Ovary (tissue), 3 donors: ENCODE results near the gene RNF180.

Experiments
- EP300 ChIP-seq: sonication (generic); formaldehyde crosslinking; IDR thresholded peaks from one replicate; pipeline ENCODE4 v1.6.1; 2017; ENCODE audit warnings: antibody characterized with exemption
- POLR2A ChIP-seq: fragments of 450-650 bp; IDR thresholded peaks from one replicate; pipeline ENCODE4 v1.6.1; 2017; ENCODE audit warnings: antibody characterized with exemption, mild to moderate bottlenecking, moderate library complexity
- TF ChIP-seq, protein P1 (sequence below), 3 donors: fragments of 450-650 bp in 2 of 3; fragments of 200-600 bp in 1 of 3; IDR thresholded peaks; one replicate each; pipeline versions ENCODE4 v1.5.1 to v1.8.0; 2016 to 2022; ENCODE audit warnings: antibody characterized with exemption in 3 of 3, mild to moderate bottlenecking in 1 of 3
- donor health status: DM: no; HTN: no; CAD: no.

DNA sequence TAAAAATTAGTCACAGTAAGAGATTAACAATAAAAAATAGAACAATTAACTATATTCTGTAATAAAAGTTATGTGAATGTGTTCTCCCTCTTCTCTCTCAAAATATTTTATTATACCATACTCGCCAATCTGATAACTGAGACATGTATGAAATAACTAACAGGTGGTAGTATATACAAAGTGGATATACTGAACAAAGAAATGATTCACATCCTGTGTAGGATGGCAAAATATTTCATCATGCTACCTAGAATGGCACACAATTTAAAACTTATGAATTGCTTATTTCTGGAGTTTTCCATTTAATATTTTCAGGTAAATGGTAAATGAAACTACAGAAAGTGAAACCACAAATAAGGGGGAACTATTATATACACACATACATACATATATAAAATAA lies 152.5 kb downstream of the RNF180 start:
- no peak for TF ChIP-seq EP300
- TF ChIP-seq, protein P1, sequence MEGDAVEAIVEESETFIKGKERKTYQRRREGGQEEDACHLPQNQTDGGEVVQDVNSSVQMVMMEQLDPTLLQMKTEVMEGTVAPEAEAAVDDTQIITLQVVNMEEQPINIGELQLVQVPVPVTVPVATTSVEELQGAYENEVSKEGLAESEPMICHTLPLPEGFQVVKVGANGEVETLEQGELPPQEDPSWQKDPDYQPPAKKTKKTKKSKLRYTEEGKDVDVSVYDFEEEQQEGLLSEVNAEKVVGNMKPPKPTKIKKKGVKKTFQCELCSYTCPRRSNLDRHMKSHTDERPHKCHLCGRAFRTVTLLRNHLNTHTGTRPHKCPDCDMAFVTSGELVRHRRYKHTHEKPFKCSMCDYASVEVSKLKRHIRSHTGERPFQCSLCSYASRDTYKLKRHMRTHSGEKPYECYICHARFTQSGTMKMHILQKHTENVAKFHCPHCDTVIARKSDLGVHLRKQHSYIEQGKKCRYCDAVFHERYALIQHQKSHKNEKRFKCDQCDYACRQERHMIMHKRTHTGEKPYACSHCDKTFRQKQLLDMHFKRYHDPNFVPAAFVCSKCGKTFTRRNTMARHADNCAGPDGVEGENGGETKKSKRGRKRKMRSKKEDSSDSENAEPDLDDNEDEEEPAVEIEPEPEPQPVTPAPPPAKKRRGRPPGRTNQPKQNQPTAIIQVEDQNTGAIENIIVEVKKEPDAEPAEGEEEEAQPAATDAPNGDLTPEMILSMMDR (IDR thresholded peaks at IDR 0.05) = no peak
- TF ChIP-seq POLR2A = no peak
